Stimulated activated CD4-positive, alpha-beta T cell treated with anti-CD3 and anti-CD28 coated beads, Interleukin-12 subunit alpha, Interleukin-12 subunit beta, amount 100 ng/mL, for 48 hours (primary cell): ENCODE data around the gene INHBC.

Source experiments
- DNase-seq, 3 donors: peaks; one replicate each; pipeline ENCODE4 v3.0.0-alpha.2; 2020; ENCODE audit warnings: low read depth in 2 of 3, low spot score in 1 of 3

INHBC gene

DNA sequence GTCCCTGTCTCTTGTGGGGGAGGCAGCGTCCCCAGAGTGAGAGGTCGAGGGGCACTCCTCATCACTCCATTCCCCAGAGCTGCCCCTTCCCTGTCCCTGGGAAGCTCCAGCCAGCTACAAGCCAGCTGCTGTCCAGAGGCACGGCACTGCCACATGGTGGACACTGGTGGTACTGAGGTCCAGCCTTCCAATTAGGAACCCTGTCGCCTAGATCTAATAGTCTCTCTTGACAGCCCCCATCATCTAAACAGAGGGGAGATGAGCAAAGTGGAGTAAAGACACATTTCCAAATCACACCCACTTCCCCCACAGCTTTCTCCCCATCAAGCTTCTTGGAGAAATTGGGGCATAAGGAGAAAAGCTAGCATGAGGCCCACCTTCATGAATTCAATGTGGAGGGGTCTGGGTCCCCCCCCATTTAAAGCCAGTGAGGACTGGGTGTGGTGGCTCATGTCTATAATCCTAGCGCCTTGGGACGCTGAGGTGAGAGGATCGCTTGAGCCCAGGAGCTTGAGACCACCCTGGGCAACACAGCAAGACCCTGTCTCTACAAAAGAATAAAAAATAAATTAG, 18.4 kb downstream of the INHBC start:
- DNase-seq = peak in 2 of 3 donors; percentile 55 to 67

DNA sequence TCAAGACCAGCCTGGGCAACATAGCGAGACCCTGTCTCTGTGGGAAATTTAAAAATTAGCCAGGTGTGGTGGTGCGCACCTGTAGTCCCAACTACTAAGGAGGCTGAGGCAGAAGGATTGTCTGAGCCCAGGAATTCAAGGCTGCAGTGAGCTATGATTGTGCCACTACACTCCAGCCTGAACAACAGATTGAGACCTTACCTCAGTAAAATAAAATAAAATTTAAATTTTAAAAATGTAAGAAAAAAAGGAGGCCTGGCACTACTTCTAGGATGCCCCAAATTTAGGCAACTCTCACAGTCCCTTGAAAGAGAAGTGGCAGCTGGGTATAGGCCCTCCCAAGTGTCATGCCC, 19.6 kb downstream of the INHBC start:
- no peak for DNase-seq

DNA sequence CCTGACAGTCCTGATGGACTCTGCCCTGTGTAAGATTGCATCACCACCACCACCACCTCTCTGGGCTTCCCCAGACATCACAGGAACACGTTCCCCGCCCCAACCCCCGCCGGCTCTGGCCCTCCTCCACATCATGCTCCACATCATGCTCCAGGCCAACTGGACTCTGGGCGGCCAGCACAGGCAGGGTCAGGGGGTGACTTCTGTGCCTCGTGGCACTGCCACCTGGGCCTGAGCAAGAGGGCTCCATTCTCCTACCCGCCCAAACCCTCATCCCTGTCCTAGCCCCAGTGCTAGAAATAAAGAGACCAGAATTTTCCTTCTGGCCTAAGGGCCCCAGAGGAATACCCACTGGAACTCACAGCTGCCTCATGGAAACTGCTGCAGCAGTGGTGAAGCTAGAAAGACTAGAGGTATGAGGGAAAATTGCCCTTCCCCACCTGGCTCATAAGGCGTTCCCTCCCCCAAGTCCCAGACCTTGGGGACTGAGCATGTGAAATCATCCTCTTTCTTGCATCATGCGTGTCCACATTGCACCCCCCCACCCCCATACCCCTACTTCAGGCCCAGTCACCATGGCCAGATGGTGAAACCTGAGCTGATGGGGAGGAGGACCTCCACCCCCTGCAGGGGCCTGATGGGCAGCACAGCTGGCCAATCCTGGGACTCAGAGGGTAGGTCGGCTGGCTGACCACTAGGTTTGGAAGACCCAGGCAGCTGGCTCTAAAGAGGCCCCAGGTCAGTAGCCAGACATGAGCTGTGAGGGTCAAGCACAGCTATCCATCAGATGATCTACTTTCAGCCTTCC, 20.2 kb downstream of the INHBC start, which contains the start of gene INHBE:
Gene INHBE, plus strand, starts transcription at position 742 of the 808 bp plus-strand sequence. CDS start 230 bp downstream, outside the sequence.
- no peak for DNase-seq

DNA sequence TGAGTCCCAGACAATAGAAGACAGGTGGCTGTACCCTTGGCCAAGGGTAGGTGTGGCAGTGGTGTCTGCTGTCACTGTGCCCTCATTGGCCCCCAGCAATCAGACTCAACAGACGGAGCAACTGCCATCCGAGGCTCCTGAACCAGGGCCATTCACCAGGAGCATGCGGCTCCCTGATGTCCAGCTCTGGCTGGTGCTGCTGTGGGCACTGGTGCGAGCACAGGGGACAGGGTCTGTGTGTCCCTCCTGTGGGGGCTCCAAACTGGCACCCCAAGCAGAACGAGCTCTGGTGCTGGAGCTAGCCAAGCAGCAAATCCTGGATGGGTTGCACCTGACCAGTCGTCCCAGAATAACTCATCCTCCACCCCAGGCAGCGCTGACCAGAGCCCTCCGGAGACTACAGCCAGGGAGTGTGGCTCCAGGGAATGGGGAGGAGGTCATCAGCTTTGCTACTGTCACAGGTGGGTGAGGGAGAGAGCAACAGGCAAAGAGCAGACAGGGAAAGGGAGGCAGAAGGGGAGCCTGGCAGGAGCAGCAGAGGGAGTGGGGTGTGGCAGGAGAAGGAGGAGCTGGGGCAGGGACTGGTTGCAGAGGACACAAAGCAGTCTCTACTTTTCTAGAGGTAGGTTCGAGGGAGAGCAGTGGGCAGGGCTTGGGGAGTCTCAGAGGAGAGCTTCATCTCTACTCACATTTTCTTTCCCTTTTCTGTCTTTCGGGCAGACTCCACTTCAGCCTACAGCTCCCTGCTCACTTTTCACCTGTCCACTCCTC, 21.0 kb downstream of the INHBC start:
- no peak for DNase-seq

DNA sequence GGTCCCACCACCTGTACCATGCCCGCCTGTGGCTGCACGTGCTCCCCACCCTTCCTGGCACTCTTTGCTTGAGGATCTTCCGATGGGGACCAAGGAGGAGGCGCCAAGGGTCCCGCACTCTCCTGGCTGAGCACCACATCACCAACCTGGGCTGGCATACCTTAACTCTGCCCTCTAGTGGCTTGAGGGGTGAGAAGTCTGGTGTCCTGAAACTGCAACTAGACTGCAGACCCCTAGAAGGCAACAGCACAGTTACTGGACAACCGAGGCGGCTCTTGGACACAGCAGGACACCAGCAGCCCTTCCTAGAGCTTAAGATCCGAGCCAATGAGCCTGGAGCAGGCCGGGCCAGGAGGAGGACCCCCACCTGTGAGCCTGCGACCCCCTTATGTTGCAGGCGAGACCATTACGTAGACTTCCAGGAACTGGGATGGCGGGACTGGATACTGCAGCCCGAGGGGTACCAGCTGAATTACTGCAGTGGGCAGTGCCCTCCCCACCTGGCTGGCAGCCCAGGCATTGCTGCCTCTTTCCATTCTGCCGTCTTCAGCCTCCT, 21.6 kb downstream of the INHBC start:
- no peak for DNase-seq

DNA sequence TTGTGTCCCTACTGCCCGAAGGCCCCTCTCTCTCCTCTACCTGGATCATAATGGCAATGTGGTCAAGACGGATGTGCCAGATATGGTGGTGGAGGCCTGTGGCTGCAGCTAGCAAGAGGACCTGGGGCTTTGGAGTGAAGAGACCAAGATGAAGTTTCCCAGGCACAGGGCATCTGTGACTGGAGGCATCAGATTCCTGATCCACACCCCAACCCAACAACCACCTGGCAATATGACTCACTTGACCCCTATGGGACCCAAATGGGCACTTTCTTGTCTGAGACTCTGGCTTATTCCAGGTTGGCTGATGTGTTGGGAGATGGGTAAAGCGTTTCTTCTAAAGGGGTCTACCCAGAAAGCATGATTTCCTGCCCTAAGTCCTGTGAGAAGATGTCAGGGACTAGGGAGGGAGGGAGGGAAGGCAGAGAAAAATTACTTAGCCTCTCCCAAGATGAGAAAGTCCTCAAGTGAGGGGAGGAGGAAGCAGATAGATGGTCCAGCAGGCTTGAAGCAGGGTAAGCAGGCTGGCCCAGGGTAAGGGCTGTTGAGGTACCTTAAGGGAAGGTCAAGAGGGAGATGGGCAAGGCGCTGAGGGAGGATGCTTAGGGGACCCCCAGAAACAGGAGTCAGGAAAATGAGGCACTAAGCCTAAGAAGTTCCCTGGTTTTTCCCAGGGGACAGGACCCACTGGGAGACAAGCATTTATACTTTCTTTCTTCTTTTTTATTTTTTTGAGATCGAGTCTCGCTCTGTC, 22.3 kb downstream of the INHBC start:
- no peak for DNase-seq

DNA sequence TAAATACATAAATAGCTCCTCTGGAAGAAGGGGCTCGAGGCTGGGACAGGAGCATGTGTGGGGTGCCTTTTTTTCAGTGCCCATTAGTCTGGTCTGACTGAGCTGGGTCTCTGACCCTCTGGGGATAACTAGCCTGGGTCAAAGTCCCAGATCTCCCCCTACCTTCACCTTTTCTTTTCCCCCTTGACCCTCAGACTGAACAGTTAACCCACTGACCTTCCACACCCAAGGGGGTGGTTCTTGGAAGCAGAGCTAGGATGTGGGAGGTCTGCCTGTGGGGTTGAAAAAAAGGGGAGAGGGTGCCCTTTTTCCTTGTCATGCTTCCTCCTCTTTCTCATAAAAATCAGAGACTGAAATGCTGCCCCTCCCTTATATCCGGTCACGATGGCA, 24.1 kb downstream of the INHBC start:
- DNase-seq = no peak

DNA sequence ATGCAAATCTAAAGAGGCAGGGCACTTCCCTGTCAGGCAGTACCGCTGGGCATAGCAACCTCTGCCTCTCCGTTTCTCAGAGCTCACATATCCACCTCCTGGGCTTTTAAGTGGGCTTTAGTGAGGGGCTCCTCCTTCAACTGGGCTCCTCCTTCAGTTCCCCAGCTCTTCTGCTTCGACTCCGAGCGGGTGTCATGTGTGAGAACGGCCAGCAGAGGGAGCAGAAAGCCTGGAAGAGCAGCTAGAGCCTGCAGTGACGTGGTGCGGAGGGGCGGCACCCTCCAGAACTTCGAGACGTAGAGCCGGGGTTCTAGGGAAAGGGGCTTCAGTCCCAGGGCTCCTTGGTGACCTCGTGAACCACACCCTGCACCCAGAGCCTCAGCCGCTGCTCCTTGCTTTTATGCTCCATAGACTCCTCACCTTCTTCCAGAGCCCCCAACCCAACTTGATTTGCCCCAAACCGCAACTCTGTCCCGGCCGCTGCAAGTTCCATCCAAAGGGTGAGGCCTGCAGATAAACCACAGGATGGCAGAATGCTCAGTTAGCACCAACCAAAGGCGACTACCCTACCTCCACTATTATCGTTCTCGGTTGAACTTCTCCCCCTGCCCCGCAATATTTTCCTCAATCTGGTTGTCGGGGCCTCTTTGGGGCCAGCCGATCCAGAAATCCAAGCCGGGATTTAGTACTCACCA, 24.6 kb downstream of the INHBC start:
- peak; percentile 91 to 98 (median 93) for DNase-seq

DNA sequence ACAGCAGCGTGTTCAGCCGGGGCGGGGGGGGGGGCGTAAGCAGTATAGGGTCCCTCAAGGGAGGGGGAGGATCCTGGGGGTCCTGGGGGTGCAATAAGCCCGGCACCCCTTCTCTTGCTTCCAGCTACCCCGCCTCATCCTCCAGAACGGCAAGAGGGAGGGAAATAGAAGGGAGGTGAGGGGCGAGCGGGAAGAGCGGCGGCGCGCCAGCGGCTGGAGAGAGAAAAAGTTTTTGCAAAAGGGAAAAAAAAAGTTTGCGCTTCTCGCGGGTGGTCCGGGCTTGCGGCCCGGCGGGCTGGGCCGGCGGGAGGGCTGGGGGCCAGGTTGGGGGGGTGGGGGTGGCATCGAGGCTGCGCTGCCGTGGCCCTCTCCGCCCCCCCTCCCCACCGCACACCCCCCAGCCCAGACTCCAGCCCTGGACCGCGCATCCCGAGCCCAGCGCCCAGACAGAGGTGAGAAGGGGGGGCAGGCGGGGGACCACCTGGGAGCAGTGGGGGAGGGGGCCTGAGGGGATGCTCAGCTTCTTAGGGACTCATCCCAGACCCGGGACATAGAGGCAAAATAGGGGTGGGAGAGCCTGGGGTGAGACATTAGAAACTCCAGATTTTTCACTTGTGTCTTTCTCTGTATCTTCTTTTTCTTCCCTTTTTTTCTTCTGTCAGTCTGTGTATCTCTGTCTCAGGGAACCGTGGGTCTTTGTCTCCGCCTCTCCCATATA, 25.3 kb downstream of the INHBC start, which contains the start of gene GLI1:
Gene GLI1, plus strand, starts transcription at position 36 of the 718 bp plus-strand sequence. CDS start 3,907 bp downstream, outside the sequence.
- no peak for DNase-seq

DNA sequence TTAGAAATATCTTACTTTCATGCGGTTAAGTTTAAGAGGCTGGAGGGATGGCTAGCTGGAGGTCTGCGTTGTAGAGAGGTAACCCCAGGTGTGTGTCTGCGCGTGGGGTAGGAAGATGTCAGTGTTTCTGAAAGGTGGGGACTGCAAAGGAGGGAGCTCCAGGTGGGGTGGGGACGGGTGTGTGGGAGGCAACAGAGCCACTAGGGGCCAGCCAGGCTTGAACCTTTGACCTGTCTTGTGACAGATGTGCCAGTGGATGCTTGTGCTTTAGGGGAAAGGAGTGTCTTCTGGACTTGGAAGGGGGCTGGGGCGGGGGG, 25.8 kb downstream of the INHBC start:
- no peak for DNase-seq

DNA sequence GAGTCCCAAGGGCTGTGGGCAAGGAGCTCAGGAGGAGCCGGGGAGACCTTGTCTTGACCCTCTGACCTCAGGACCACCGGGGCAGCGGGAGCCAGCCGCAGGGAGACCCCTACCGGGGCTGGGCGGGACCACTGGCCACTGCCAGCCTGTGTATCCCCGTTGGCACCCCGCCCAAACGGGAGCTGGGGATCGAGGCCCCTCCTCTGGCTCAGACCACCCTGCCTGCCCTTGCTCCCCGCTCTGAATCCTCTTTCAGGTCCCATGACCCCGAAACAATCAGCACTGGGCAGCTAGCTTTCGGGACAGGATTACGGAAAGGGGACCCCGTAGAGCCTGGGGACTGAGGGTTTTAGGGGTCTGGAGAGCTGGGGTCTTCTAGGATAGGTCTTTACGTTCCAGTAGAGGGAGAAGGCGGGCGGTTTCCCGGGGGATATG, 26.3 kb downstream of the INHBC start:
- no peak for DNase-seq

DNA sequence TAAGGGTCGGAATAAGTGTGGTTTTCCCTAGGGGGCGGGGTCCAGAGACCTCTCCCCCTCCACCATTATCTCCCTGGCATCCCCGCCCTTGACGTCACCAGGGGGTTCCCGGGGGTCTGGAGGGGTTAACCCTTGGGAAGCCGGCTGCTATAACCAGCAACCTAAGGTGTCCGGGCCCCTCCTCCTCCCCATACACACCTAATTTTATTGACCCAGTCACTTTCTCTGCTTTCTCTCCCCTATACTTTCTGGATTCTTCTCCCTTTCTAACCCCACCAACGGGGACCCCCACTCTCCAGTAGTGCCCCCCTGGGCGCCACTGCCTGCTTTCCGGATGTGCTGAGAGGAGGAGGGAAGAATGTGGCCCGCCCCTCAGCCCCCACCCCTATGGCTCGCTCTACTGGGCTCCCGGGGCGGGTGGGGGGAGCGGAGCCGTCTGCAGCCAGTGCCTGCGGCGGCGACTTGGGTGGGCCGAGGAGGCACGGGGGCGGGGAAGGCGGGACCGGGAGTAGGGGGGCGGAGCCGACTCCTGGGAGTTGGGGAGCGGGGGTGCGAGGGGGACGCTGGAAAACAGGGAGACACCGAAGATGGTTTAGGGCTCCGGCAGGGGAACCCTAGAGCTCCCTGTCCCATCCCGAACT, 26.8 kb downstream of the INHBC start:
- no peak for DNase-seq

DNA sequence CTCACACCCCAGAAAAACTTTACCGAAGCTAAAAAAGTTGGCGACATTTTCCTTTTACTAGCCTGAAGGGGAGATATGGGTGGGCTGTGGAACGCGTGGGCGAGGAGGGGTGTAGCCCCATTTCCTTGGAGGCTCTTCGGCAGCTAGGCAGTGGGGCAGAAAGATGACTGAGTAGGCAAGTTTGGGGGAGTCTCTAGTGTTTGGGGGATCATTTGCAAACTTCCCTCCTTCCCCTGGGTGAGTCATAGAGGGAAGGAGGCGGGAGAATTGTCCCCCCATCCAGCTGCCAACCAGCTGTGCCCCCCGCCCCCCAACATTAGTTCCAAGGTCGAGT, 27.3 kb downstream of the INHBC start:
- DNase-seq = no peak

DNA sequence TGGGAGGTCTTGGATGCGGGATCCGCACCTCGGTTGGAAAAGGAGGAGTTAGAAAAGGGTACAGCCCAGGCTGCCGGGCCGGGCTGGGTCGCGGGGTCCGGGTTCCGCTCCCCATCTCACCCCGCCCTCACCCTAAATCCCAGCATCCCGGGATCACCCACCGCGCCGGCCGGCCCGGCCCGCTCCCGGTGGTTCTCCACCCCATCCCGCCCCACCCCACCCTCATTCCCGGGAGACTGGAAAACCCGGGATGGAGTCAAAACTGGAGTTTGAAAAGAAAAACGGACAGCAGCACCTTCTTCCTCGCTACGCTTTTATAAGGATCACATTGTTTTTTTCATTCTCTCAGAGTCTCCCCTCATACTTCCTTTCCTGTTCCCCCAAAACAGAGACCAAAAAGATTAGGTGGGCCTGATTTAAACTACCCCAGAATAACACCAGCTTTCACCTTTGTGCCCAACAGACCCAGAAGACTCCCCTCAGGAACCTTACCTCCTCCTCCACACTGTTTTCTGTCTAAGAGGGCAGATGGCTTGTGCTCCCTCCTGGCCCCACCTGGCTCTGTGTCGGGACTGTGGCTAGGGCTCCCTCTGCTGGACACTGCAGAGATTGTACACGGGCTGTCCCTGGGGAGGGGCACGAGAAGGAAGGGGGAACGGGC, 27.8 kb downstream of the INHBC start:
- peak; percentile 85 to 90 (median 88) for DNase-seq

DNA sequence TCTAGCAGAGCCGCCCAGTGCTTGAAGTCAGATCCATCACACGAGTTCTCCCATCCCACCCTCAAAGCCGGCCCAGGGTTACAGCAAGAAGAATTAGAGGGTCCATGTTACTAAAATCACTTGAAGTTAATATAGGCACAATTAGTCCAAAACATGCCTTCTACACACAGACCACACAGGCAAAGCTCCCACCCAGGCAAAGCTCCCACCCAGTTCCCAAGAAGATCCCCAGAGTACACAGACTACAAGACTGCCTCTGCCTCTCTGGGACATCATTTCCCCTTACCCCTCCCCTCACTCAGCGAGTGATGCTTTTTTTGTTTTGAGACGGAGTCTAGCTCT, 28.3 kb downstream of the INHBC start:
- no peak for DNase-seq

DNA sequence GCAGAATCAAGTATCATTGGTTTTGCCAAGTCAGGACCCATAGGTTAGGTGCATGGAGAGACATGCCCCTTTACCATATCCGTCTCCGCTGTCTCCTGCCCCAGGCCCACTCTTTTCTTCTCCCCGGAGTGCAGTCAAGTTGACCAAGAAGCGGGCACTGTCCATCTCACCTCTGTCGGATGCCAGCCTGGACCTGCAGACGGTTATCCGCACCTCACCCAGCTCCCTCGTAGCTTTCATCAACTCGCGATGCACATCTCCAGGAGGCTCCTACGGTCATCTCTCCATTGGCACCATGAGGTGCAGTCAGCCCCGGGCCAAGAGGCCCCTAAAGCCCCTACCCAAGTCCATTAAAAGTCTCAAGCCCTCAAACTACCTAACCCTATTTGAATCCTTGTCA, 30.0 kb downstream of the INHBC start:
- no peak for DNase-seq

DNA sequence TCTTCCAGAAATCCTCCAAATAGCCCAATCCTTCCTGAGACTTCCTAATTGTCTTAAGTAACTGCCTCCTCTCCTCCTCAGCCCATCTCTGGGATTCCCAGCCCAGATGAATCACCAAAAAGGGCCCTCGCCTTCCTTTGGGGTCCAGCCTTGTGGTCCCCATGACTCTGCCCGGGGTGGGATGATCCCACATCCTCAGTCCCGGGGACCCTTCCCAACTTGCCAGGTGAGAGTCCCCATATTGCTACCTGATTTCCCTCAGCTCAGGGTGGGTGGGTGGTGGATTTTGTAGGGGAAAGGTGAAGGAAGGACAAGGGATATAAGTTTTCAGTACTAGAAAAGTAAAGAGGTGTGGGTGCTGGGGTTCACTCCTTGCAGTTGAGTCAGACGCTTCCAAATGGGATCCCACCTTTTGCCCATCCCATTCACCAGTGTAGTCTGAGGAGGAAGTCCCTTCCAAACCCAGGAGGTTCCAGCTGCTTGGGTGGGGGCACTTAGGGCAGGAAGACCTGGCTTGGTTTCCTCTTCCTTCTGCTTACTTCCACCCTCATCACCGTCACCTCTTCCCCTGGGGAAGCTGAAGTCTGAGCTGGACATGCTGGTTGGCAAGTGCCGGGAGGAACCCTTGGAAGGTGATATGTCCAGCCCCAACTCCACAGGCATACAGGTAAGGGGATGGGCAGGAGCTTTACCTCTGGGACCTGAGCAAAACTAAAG, 30.6 kb downstream of the INHBC start:
- DNase-seq = no peak

DNA sequence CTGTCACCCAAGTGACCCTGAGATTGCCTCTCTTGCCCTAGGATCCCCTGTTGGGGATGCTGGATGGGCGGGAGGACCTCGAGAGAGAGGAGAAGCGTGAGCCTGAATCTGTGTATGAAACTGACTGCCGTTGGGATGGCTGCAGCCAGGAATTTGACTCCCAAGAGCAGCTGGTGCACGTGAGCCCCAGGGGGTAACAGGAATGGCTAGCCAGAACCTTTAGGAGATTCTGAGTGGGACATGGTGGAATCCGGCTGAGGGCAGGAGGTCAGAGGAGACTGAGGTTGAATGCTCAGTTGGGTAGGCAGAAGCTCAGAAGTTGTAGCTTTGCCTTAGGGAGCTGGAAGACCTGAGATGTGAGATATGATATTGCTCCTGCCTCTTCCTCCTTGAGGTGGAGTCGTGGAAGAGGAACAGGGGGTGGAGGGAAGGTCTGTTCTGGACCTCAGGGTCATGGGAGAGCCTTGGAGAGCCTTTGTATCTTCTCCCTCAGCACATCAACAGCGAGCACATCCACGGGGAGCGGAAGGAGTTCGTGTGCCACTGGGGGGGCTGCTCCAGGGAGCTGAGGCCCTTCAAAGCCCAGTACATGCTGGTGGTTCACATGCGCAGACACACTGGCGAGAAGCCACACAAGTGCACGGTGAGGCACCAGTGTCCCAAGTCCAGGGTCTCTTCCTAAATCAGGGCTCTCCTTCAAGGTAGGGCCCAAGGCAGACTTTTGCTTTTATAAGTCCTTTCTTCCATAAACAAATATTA, 31.3 kb downstream of the INHBC start:
- DNase-seq = no peak
